Astrocyte (in vitro differentiated cells and primary cell): ENCODE data around the gene TSPAN32. TPM values are rescaled to one million over a fixed set of nuclear protein-coding genes. Genes with fewer than 3 reads are reported as not detected.

ENCODE experiments used
- DNase-seq: peaks from one replicate; pipeline ENCODE4 v3.0.0-alpha.2; 2010; ENCODE audit warnings: low read depth
- FAIRE-seq: peaks from 2 replicates; lab custom pipeline; 2011; peaks lifted over from hg19 to GRCh38; lab: Jason Lieb, UNC
- H2AFZ ChIP-seq: 2 replicates; pipeline ENCODE4 v1.6.0; 2012; ENCODE audit warnings: low read depth, low read length, inconsistent platforms
- H3K27ac ChIP-seq: 2 replicates; pipeline ENCODE4 v1.5.1; 2011; ENCODE audit warnings: low read depth, low read length, inconsistent platforms
- H3K27me3 ChIP-seq: 2 replicates; pipeline ENCODE4 v1.6.0; 2011; ENCODE audit warnings: low read length, inconsistent platforms; ENCODE audit not compliant: insufficient read depth
- H3K36me3 ChIP-seq: 2 replicates; pipeline ENCODE4 v1.5.1; 2011; ENCODE audit warnings: low read length, inconsistent platforms; ENCODE audit not compliant: insufficient read depth
- H3K4me1 ChIP-seq: 2 replicates; pipeline ENCODE4 v1.5.1; 2011; ENCODE audit warnings: low read length, inconsistent platforms; ENCODE audit not compliant: insufficient read depth
- H3K4me2 ChIP-seq: 2 replicates; pipeline ENCODE4 v1.6.0; 2012; ENCODE audit warnings: low read length, inconsistent platforms
- H3K4me3 ChIP-seq: 2 replicates; pipeline ENCODE4 v1.5.1; 2011; ENCODE audit warnings: low read depth, mild to moderate bottlenecking, low read length, inconsistent platforms; ENCODE audit not compliant: insufficient read depth
- H3K79me2 ChIP-seq: 2 replicates; pipeline ENCODE4 v1.6.0; 2012; ENCODE audit warnings: mild to moderate bottlenecking, low read length, inconsistent platforms; ENCODE audit not compliant: insufficient read depth
- H3K9ac ChIP-seq: 2 replicates; pipeline ENCODE4 v1.6.0; 2012; ENCODE audit warnings: mild to moderate bottlenecking, low read length, inconsistent platforms
- H3K9me3 ChIP-seq: 2 replicates; pipeline ENCODE4 v1.5.1; 2012; ENCODE audit warnings: low read depth, mild to moderate bottlenecking, low read length, inconsistent platforms; ENCODE audit not compliant: insufficient read depth
- H4K20me1 ChIP-seq: 2 replicates; pipeline ENCODE4 v1.6.0; 2012; ENCODE audit warnings: low read length, inconsistent platforms; ENCODE audit not compliant: insufficient read depth
- H3K27ac Mint-ChIP-seq: one replicate; pipeline ENCODE4 v1.8.0; 2021; ENCODE audit warnings: mild to moderate bottlenecking, mixed read lengths; ENCODE audit not compliant: unreplicated experiment
- H3K27me3 Mint-ChIP-seq: one replicate; pipeline ENCODE4 v1.8.0; 2021; ENCODE audit warnings: low read depth, mixed read lengths; ENCODE audit not compliant: unreplicated experiment
- H3K36me3 Mint-ChIP-seq: one replicate; pipeline ENCODE4 v1.8.0; 2021; ENCODE audit warnings: low read depth, mixed read lengths; ENCODE audit not compliant: unreplicated experiment
- H3K4me1 Mint-ChIP-seq: one replicate; pipeline ENCODE4 v1.8.0; 2021; ENCODE audit warnings: low read depth, mixed read lengths; ENCODE audit not compliant: unreplicated experiment
- H3K4me3 Mint-ChIP-seq: one replicate; pipeline ENCODE4 v1.8.0; 2021; ENCODE audit warnings: mild to moderate bottlenecking, moderate library complexity, mixed read lengths; ENCODE audit not compliant: unreplicated experiment
- H3K9me3 Mint-ChIP-seq: one replicate; pipeline ENCODE4 v1.8.0; 2021; ENCODE audit warnings: mild to moderate bottlenecking, mixed read lengths; ENCODE audit not compliant: unreplicated experiment
- CTCF ChIP-seq: IDR thresholded peaks from 2 replicates; pipeline ENCODE4 v1.5.1; 2011; ENCODE audit warnings: low read depth, mild to moderate bottlenecking, inconsistent platforms, low read length, moderate library complexity; ENCODE audit not compliant: insufficient read depth
- EZH2 ChIP-seq: IDR thresholded peaks from 2 replicates; pipeline ENCODE4 v1.6.1; 2012; ENCODE audit warnings: mild to moderate bottlenecking, low read length, inconsistent platforms; ENCODE audit not compliant: insufficient read depth
- total RNA-seq: library from RNA; stranded (reverse); gene quantifications from 2 replicates; pipeline ENCODE4 v1.2.1, GENCODE V29; 2021

TSPAN32 gene
- total RNA-seq, 1 donor from 2014 or later, result not detected

- Histone ChIP-seq H3K9ac (no peak overlapping the region), H3K27me3 (no peaks in the 10 kb centered on the region), H3K36me3 (no peaks in the 10 kb centered on the region), H3K4me2 (peak overlapping the region; percentile 50), H4K20me1 (no peaks in the 10 kb centered on the region), H3K4me3 (no peak overlapping the region), H3K27ac (no peak overlapping the region), H3K79me2 (no peaks in the 10 kb centered on the region), H2AFZ (no peak overlapping the region), H3K4me1 (peaks cover 4% of the 10 kb centered on the region), H3K9me3 (no peaks in the 10 kb centered on the region)
- no peaks in the 10 kb centered on the region for H3K4me1 Mint-ChIP-seq
- no peak overlapping the region for H3K27ac Mint-ChIP-seq
- H3K4me3 Mint-ChIP-seq, result no peak overlapping the region
- H3K27me3 Mint-ChIP-seq, result peaks cover 29% of the 10 kb centered on the region
- DNase-seq (no peak), FAIRE-seq (no peak)
- H3K9me3 Mint-ChIP-seq, result peaks cover 6% of the 10 kb centered on the region
- no peak for TF ChIP-seq EZH2
- no peak for TF ChIP-seq CTCF
- peaks cover 24% of the 10 kb centered on the region for H3K36me3 Mint-ChIP-seq
Observed at GRCh38 chr11:2365571-2366210, 63.9 kb downstream of the TSPAN32 start.

- Histone ChIP-seq H3K9ac (no peak overlapping the region), H4K20me1 (no peaks in the 10 kb centered on the region), H3K9me3 (no peaks in the 10 kb centered on the region), H3K27me3 (no peaks in the 10 kb centered on the region), H2AFZ (no peak overlapping the region), H3K27ac (no peak overlapping the region), H3K4me3 (no peak overlapping the region), H3K36me3 (no peaks in the 10 kb centered on the region), H3K79me2 (no peaks in the 10 kb centered on the region), H3K4me2 (peak overlapping the region; percentile 50), H3K4me1 (peaks cover 4% of the 10 kb centered on the region)
- Mint-ChIP-seq H3K27me3 (peaks cover 29% of the 10 kb centered on the region), H3K9me3 (peaks cover 7% of the 10 kb centered on the region), H3K36me3 (peaks cover 25% of the 10 kb centered on the region), H3K4me3 (no peak overlapping the region), H3K4me1 (no peaks in the 10 kb centered on the region), H3K27ac (no peak overlapping the region)
- FAIRE-seq (no peak), DNase-seq (peak; percentile 21)
- TF ChIP-seq EZH2 (no peak), CTCF (no peak)
Observed at GRCh38 chr11:2366276-2366675, 64.5 kb downstream of the TSPAN32 start.

- H3K4me2 ChIP-seq, result peak overlapping the region; percentile 50
- H3K36me3 ChIP-seq, result no peaks in the 10 kb centered on the region
- Mint-ChIP-seq H3K27me3 (peaks cover 28% of the 10 kb centered on the region), H3K4me3 (no peak overlapping the region), H3K36me3 (peaks cover 23% of the 10 kb centered on the region), H3K27ac (no peak overlapping the region), H3K9me3 (peaks cover 7% of the 10 kb centered on the region), H3K4me1 (no peaks in the 10 kb centered on the region)
- no peak overlapping the region for H3K27ac ChIP-seq
- DNase-seq (no peak), FAIRE-seq (no peak)
- no peak overlapping the region for H2AFZ ChIP-seq
- H3K79me2 ChIP-seq, result no peaks in the 10 kb centered on the region
- TF ChIP-seq CTCF, result no peak
- no peak for TF ChIP-seq EZH2
- no peaks in the 10 kb centered on the region for H4K20me1 ChIP-seq
- peaks cover 4% of the 10 kb centered on the region for H3K4me1 ChIP-seq
- no peaks in the 10 kb centered on the region for H3K9me3 ChIP-seq
- no peak overlapping the region for H3K9ac ChIP-seq
- no peaks in the 10 kb centered on the region for H3K27me3 ChIP-seq
- H3K4me3 ChIP-seq, result no peak overlapping the region
Observed at GRCh38 chr11:2366733-2367132, 64.9 kb downstream of the TSPAN32 start.
